ENCODE data around the gene PEAR1.

DNA sequence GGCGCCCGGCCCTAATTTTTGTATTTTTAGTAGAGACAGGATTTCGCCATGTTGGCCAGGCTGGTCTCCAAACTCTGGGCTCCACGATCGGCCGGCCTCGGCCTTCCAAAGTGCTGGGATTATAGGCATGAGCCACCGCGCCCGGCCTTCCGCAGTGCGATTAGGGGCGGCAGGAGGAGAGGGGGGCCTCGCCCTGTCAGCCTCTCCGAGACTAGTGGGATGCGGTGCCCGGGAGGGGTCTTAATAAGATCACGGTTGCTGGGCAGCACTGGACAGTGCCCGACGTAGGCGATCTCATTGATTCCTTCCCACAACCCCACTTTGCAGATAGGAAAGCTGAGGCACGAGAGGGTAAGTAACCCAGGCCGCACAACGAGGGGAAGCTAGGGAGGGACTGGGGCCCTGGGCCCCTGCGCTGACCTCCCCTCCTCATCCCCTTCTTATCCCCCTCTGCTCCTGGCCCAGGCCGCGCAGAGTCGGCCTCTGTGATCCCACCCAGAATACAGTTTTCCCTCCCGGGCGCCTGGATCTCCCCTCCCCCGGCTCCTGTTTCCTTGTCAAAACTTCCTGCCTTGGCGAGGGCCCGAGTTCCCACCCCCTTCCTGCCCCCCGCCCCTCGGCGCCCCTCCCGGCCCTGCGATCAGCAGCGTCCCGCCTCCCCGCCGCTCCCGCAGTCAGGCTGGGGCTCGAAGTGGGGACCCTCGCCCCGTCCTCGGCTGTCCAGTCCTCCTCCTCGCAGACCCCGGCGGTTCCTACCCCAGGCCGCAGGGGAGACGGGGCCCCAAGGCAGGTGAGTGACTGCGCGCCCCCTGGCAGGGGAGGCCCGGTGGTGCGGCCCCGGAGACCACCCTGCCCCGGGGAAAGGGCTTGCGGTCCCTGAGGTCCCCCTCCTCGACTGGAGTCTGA lies at the start of gene PEAR1:
- TF ChIP-seq, protein P1, sequence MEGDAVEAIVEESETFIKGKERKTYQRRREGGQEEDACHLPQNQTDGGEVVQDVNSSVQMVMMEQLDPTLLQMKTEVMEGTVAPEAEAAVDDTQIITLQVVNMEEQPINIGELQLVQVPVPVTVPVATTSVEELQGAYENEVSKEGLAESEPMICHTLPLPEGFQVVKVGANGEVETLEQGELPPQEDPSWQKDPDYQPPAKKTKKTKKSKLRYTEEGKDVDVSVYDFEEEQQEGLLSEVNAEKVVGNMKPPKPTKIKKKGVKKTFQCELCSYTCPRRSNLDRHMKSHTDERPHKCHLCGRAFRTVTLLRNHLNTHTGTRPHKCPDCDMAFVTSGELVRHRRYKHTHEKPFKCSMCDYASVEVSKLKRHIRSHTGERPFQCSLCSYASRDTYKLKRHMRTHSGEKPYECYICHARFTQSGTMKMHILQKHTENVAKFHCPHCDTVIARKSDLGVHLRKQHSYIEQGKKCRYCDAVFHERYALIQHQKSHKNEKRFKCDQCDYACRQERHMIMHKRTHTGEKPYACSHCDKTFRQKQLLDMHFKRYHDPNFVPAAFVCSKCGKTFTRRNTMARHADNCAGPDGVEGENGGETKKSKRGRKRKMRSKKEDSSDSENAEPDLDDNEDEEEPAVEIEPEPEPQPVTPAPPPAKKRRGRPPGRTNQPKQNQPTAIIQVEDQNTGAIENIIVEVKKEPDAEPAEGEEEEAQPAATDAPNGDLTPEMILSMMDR (IDR thresholded peaks at IDR 0.05): no peak
- TF ChIP-seq POLR2A (IDR thresholded peaks at IDR 0.05): no peak

Data from ovary (tissue), 3 donors.